HG03095 (cell line): ENCODE measurements around the gene EZR.

Experiments
- ATAC-seq: cut with Tn5 transposase; IDR thresholded peaks from one replicate; pipeline ENCODE4 v1.9.1; 2021; ENCODE audit warnings: moderate library complexity; ENCODE audit not compliant: unreplicated experiment

Gene EZR

GRCh38 chr6:158819977-158820622, 932 bp upstream of the EZR start:
- ATAC-seq: no peak

GRCh38 chr6:158818581-158819212, 471 bp downstream of the EZR start:
- ATAC-seq: peak; percentile 22

DNA sequence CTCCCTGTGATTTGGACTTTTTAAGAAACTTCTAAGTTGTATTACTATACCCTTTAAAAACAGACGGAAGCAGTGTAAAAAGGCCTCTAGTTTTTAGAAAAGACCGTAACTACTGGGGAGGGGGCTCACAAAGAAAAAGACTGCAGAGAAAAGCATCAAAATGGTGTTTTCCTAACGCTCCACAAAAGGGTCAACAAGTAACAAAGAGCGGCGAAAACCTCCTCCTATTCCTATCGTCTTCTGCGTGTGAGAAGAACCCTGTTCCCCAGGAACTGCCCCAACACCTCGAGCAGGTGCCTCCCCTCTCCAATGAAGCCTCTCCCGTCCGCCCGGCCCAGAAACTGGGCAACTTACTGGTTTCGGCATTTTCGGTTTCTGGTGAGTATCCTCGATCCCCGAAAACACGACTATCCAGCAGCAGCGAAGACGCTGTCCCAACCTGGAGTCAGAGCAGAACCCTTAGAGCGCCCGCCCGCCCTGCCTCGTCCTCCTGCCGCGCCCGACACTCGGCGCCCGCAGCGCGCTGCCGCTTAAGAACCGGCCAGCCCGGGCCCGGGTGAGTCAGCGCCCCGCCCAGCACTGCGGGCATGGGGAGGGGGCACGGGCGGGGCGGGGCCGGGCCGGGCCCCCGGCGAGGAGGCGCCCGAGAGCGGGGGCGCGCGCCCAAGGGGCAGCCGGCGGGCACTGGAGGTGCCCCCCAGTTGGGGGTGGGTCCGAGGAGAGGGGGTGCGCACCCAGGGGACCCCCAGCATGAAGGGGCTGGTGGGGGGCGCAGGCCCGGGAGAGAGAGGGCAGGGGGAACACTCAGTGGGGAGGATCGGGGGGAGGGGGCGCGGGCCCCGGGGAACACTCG, 1.2 kb downstream of the EZR start:
- peak; percentile 28 for ATAC-seq

DNA sequence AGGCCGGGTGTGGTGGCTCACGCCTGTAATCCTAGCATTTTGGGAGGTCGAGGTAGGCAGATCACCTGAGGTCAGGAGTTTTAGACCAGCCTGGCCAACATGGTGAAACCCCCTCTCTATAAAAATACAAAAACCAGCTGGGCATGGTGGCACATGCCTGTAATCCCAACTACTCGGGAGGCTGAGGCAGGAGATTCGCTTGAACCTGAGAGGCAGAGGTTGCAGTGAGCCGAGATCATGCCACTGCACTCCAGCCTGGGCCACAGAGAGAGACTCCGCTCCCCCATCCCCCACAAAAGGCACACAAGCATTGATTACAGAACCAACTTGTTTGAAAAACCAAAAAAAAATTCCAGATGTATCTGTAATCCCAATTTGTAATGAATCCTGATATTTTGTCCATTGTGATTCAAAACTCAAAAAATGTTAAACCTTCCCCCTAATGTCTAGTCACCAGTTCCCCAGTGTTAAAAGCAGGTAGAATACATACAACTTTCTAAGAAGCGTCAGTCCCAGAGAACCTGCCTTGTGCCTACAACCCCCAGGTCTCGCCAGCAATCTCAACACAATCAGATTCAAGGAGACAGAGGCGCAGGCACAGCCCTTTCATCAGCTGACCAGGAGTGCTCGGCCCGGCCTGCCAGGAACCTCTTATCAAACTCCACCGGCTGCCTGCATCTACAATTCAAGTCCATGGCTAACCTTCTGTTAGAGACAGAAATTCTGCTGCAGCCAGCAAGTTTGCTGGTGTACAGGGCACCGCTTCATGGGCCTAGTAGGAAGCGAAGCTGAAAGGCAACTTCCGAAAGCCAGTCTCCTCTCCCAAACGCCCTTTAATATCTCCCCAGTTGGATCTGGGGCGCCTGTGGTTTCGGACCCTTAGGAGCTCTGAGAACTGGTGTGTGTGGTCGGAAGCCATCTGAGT, 2.1 kb downstream of the EZR start:
- ATAC-seq: no peak

- peak; percentile 37 for ATAC-seq
Measured at GRCh38 chr6:158816329-158816728, 2.8 kb downstream of the EZR start.

- ATAC-seq: no peak
Measured at GRCh38 chr6:158815907-158816306, 3.3 kb downstream of the EZR start.

DNA sequence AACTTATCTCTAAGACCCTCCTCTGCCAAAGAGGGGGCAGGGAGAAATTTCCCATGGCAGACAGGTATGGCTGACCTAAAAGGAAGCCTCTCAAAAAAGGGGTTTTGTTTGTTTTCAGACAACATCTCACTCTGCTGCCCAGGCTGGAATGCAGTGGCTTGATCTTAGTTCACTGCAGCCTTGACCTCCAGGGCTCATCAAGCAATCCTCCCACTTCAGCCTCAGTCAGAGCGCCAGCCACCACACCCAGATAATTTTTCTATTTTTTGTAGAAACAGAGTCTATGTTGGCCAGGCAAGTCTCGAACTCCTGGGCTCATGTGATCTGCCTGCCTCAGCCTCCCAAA, 3.8 kb downstream of the EZR start:
- no peak for ATAC-seq

GRCh38 chr6:158813032-158813431, 6.1 kb downstream of the EZR start:
- no peak for ATAC-seq

DNA sequence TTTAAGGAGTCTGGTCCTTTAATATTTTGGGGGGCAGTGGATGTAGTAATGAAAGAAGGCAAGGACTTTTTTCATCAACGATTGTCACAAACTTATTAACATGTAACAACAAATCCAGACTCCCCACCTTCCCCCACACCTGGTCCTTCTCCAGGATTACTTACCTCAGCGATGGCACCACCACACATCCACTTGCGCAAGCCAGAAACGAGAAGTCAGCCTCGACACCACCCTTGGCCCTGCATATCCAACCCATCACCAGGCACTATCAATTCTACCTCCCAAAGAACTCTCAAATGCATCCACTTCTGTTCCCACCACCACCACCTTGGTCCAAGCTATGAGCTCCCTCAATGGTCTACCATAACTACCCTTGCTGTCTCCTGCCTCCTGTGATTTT, 6.6 kb downstream of the EZR start:
- ATAC-seq: no peak

DNA sequence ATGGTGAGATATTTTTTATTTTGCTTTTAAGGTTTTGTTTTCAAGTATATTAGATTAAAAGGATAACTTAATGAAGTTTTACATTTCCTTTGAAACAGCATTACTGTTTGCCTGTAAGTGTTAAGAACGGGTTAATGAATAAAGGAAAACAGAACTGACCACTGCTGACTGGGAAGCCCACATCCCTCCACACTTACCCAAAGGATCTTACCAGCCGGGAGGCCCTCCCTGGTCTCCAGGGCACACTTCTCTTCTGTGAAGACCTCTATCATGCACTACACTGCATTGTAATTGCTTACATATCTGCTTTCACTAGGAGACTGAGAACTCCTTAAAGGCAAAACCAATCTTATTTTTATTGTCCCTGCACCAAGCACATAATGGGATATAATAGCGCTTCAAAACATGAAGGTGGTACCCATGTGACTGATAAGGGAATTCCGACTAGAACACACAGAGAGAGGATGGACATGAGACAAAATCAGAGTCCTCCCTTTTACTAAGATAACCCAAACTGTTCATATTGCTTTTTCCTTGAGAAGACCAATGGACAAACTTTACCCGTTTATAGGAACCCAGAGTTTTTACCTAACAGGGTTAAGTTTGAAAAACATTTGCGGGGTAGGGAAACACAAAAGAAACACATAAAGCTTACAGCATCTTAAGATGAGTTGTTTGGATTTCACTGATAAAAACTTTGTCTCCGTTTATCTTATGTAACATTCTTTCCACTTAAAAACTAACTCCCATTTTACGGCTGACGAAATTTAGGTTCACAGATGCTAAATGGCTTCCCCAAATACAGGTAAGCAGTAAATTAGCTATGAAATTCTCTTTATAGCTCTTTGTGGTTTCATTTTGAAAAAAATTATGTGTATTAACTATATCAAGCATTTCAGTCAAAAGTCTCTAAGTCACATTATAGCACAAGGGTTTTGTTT, 8.7 kb downstream of the EZR start:
- ATAC-seq: no peak

GRCh38 chr6:158808941-158809678, 10.1 kb downstream of the EZR start:
- ATAC-seq: peak; percentile 67

DNA sequence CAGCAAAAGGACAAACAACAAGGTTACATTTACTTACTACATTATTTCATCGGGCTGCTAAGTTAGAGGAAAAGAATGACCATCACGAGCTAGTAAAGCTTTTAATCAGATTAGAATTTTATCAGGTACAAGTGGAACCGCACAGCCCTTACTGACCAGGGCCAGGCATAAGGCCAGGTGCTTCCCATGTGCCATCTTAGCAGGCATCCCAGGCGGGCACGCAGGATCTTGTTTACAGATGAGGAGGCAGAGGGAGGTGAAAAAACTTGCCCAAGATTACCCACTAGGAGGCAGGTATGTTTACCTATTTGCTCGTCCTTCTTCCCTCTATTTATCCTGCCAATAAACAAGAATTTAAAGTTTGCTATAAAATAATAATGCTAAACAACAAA, 10.7 kb downstream of the EZR start:
- ATAC-seq: no peak

DNA sequence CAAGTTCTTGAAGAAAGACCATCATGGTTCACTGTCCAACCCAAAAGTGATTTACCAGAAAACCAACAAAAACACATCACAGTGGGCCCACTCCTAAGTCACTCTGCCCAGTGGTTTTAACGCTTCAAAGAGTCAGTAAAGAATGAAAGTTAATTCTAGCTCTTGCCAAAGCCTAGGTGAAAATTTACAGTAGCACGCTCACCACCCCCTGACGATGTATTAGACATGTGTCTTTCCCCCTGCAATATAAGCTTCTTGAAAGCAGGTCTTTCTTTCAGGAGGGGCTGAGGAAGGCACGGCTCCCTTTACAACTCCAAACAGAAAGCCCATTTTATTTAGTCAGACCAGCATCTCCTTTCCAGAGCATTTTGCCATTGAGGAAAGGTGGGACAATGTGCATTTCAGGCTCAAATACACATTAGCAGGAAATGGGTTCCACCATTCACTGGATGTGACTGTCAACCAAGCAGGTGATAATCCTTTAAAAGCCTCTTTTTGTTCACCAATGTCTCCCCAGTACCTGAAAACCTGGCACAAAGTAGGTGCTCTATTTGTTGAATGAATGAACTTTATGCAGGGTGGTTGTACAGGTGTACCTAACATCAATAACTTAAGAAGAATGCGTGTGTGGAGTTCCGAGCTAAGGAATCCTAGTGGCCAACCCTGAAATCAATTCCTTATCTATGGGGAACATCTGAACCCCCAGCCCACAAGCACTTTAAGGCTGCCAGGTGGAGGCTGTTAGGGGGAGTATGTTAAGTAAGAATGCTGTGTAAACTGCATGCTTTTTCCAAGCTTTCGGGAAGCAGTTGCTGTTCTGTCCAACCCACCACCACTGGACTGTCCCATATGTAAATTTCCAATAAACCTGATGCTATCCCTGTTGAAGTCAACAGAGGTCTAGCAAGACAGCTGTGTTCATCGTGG, 11.4 kb downstream of the EZR start:
- ATAC-seq: no peak

DNA sequence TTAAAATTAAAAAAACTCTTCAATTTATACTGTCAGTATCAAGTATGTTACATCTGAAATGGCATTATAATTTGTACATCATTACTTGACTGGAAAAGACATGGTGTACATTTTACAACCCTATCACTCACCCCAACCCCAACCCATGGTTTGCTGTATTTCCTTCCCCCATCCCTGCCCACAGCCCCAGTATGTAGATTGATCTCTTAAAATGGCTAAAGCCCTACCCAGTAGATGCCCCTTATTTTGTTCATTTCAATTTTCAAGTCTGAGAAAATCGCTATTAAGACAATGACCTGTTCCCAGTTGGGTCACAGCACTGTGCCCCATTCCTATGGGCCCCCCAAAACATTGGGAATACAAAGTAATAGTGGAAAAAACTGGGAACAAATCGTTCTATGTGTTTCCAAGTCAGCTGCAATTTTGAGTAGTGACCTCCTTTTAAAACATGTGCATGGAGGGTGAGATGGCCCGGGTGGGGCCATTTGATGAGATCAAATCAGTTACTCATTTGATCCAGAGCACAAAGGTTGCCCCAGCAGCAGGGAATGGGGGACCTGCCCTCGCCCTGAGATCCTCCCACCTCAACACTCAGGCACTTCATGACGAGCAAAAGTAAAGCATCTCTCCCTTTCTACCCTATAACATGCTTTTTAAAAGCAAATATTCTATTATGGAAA, 13.3 kb downstream of the EZR start:
- no peak for ATAC-seq

GRCh38 chr6:158804207-158804606, 15.0 kb downstream of the EZR start:
- no peak for ATAC-seq

DNA sequence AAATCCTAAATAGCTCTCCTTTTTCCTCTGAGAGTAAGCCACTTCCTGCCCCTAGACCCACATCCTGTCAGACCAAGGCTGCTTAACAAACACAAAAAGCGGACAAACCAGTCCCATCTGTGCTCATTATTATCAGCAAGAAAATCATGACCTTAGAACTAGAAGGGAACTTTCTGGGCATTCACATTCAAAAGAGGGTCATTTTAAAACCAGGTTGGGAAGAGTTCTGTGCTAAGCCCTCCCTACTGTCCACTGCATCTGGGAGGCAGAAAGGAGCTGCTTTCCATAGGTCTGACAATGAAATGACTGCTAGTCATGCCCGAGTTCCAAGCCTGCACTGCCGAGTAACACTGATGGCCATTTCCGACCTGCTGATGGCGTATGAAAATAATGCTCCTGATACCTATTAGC, 15.4 kb downstream of the EZR start:
- ATAC-seq: peak; percentile 57

- no peak for ATAC-seq
Measured at GRCh38 chr6:158801655-158802294, 17.4 kb downstream of the EZR start.
